A549 (cell line): ENCODE results near the gene PRRG1. TPM values are rescaled to one million over a fixed set of nuclear protein-coding genes. Genes with fewer than 3 reads are reported as not detected.
A peak's percentile ranks its signal among the peaks of the same experiment; 100 is the strongest.

Experiments used
- ATAC-seq, 2 experiments: fragments of 200-7000 bp in 1 of 2; fragments of >200 bp in 1 of 2; cut with Nextera tagmentation in 1 of 2; cut with Tn5 transposase in 1 of 2; 3 replicates each; pipeline versions ENCODE4 v1.8.0 to v1.9.1; 2018 to 2020; ENCODE audit warnings: mild to moderate bottlenecking in 1 of 2, moderate library complexity in 1 of 2
- CTCF ChIA-PET: fragments of 300-600 bp; sonication (Branson Sonifier 250); formaldehyde crosslinking; extraction: SDS; loops from one replicate; lab custom pipeline; 2021; ENCODE audit warnings: antibody characterized with exemption, inconsistent platforms; lab: Yijun Ruan, JAX
- POLR2A ChIA-PET: fragments of 350-600 bp; formaldehyde crosslinking; extraction: SDS; loops from one replicate; lab custom pipeline; 2021; ENCODE audit warnings: antibody characterized with exemption, inconsistent platforms; lab: Yijun Ruan, JAX
- DNase-seq, 2 experiments: peaks; one replicate each; pipeline versions ENCODE4 v3.0.0 to v3.0.0-alpha.2; 2011 to 2016; ENCODE audit warnings: low read depth in 1 of 2, low spot score in 1 of 2
- FAIRE-seq: peaks from 2 replicates; lab custom pipeline; 2011; peaks lifted over from hg19 to GRCh38; lab: Jason Lieb, UNC
- H3K27ac ChIP-seq, 2 experiments: fragments of >200 bp; sonication (Bioruptor Twin); formaldehyde crosslinking; 3 replicates each; pipeline ENCODE4 v1.5.1; 2016 to 2017
- H3K4me1 ChIP-seq: fragments of >200 bp; sonication (Bioruptor Twin); formaldehyde crosslinking; 3 replicates; pipeline ENCODE4 v1.6.1; 2016
- H3K4me2 ChIP-seq: fragments of >200 bp; sonication (Bioruptor Twin); formaldehyde crosslinking; 3 replicates; pipeline ENCODE4 v1.6.1; 2016
- H3K4me3 ChIP-seq: fragments of >200 bp; sonication (Bioruptor Twin); formaldehyde crosslinking; 3 replicates; pipeline ENCODE4 v1.5.1; 2016
- H3K9me3 ChIP-seq: fragments of >200 bp; sonication (Bioruptor Twin); formaldehyde crosslinking; 3 replicates; pipeline ENCODE4 v1.6.1; 2016
- BHLHE40 ChIP-seq: IDR thresholded peaks from 2 replicates; pipeline ENCODE4 v1.6.1; 2012; ENCODE audit warnings: low read depth, low read length, inconsistent platforms
- CBX2 ChIP-seq: fragments of 200-600 bp; sonication (generic); IDR thresholded peaks from 2 replicates; pipeline ENCODE4 v1.6.1; 2016; ENCODE audit warnings: low read depth, mild to moderate bottlenecking, borderline replicate concordance
- CBX8 ChIP-seq: fragments of 200-600 bp; sonication (generic); IDR thresholded peaks from 2 replicates; pipeline ENCODE4 v1.6.1; 2016
- CHD2 ChIP-seq: fragments of 150-350 bp; IDR thresholded peaks from 2 replicates; pipeline ENCODE4 v1.6.1; 2014; ENCODE audit warnings: low read length; ENCODE audit not compliant: partially characterized antibody
- EHMT2 ChIP-seq: fragments of 200-600 bp; sonication (generic); IDR thresholded peaks from 2 replicates; pipeline ENCODE4 v1.6.1; 2016; ENCODE audit warnings: antibody characterized with exemption, low read depth, mild to moderate bottlenecking, moderate library complexity
- FOXS1 ChIP-seq: fragments of 250-450 bp; sonication (Bioruptor Pico); IDR thresholded peaks from 2 replicates; pipeline ENCODE4 v1.5.0; 2020; ENCODE audit warnings: mild to moderate bottlenecking, moderate library complexity
- HOXB5 ChIP-seq: fragments of 250-450 bp; sonication (Bioruptor Pico); IDR thresholded peaks from 2 replicates; pipeline ENCODE4 v1.5.0; 2020; ENCODE audit warnings: mild to moderate bottlenecking, moderate library complexity
- JUN ChIP-seq, 2 experiments: fragments of >200 bp; sonication (Bioruptor Twin); formaldehyde crosslinking; IDR thresholded peaks; 2 replicates in 1 of 2; 3 replicates in 1 of 2; pipeline ENCODE4 v1.6.1; 2016 to 2017
- KDM1A ChIP-seq: fragments of 200-600 bp; sonication (generic); IDR thresholded peaks from 2 replicates; pipeline ENCODE4 v1.6.1; 2016; ENCODE audit warnings: low read depth, mild to moderate bottlenecking
- KDM5A ChIP-seq: fragments of 200-600 bp; sonication (generic); IDR thresholded peaks from 2 replicates; pipeline ENCODE4 v1.6.1; 2016; ENCODE audit warnings: antibody characterized with exemption, mild to moderate bottlenecking
- MAFK ChIP-seq: fragments of 450-650 bp; IDR thresholded peaks from 2 replicates; pipeline ENCODE4 v1.6.1; 2014; ENCODE audit not compliant: partially characterized antibody
- MAZ ChIP-seq: fragments of 150-350 bp; IDR thresholded peaks from 2 replicates; pipeline ENCODE4 v1.6.1; 2014; ENCODE audit warnings: antibody characterized with exemption, low read depth, low read length, borderline replicate concordance
- POLR2A ChIP-seq: IDR thresholded peaks from 2 replicates; pipeline ENCODE4 v1.6.1; 2012; ENCODE audit warnings: mild to moderate bottlenecking, low read length
- RCOR1 ChIP-seq: fragments of 150-350 bp; IDR thresholded peaks from 2 replicates; pipeline ENCODE4 v1.6.1; 2014; ENCODE audit warnings: antibody characterized with exemption, low read length, low read depth
- SMC3 ChIP-seq: fragments of >200 bp; sonication (Bioruptor Twin); formaldehyde crosslinking; IDR thresholded peaks from 3 replicates; pipeline ENCODE4 v1.6.1; 2018; ENCODE audit warnings: inconsistent platforms
- ZFP36 ChIP-seq: fragments of 450-650 bp; IDR thresholded peaks from 2 replicates; pipeline ENCODE4 v1.6.1; 2014; ENCODE audit warnings: borderline replicate concordance; ENCODE audit not compliant: partially characterized antibody
- ZNF302 ChIP-seq: fragments of 250-450 bp; sonication (Bioruptor Pico); IDR thresholded peaks from 2 replicates; pipeline ENCODE4 v1.9.0; 2021; ENCODE audit warnings: inconsistent platforms, mild to moderate bottlenecking, moderate library complexity
- ZSCAN20 ChIP-seq: fragments of 250-450 bp; sonication (Bioruptor Pico); IDR thresholded peaks from 2 replicates; pipeline ENCODE4 v1.8.0; 2022; ENCODE audit warnings: mild to moderate bottlenecking, moderate library complexity
- WGBS: methylation state at CpG from one replicate; pipeline ENCODE4 v1.1.6; 2017; ENCODE audit errors: missing lambda C conversion rate; 5-methylcytosine and 5-hydroxymethylcytosine counted together
- polyA plus RNA-seq, 4 experiments: library from polyadenylated mRNA; depleted of rRNA in 3 of 4; stranded (reverse); fragments of >200 nt; fragmentation: RNase III in 1 of 4; extraction: RNeasy Plus Mini Kit Qiagen cat#74134 plus additional on column Dnase treatment in 1 of 4; gene quantifications; 2 replicates in 3 of 4; 3 replicates in 1 of 4; pipeline ENCODE4 v1.2.3, GENCODE V29; 2011 to 2017
- TF ChIP-seq, protein P1 (sequence below): fragments of 450-650 bp; IDR thresholded peaks from 2 replicates; pipeline ENCODE4 v1.6.1; 2014; ENCODE audit warnings: antibody characterized with exemption
- TF ChIP-seq, protein P2 (sequence below): fragments of >200 bp; sonication (Bioruptor Twin); formaldehyde crosslinking; IDR thresholded peaks from 2 replicates; pipeline ENCODE4 v1.6.1; 2016
- TF ChIP-seq, protein P3 (sequence below): fragments of 250-450 bp; sonication (Bioruptor Pico); IDR thresholded peaks from 2 replicates; pipeline ENCODE4 v1.5.0; 2020; ENCODE audit warnings: low read depth, mild to moderate bottlenecking, moderate library complexity
- TF ChIP-seq, protein P4 (sequence below): IDR thresholded peaks from 2 replicates; pipeline ENCODE4 v1.6.1; 2012; ENCODE audit warnings: low read depth, borderline replicate concordance

The PRRG1 gene
- polyA plus RNA-seq, 2 of the 4 experiments (the other 2 are of a cell fraction), result 5.0 to 15.9 TPM

DNA sequence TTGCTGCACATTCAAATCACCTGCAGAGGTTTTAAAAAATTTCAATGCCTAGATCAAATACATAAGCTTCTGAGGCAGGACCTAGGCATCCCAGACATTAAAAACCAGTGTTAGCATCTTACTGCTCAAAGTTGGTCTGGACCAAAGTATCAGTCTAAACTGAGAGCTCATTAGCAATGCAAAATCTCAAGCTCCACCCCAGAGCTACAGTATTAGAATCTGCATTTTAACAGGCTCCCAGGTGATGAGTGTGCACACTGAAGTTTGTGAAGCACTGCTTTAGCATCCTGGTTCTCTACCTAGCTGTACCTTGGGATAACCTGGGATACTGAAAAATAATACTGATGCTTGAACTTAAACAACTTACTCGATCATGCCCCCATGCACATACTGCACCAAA lies 96.0 kb downstream of the PRRG1 start:
- ChIA-PET POLR2A (no interaction called here), CTCF (no interaction called here)
- H3K4me3 ChIP-seq, result no peak overlapping the region
- no peak for DNase-seq
- H3K27ac ChIP-seq, result no peak overlapping the region
- 81% methylated on average over 1 of the region's 1 CpG for WGBS
- no peak for ATAC-seq
- H3K9me3 ChIP-seq, result no peaks in the 10 kb centered on the region
- TF ChIP-seq, protein P1, sequence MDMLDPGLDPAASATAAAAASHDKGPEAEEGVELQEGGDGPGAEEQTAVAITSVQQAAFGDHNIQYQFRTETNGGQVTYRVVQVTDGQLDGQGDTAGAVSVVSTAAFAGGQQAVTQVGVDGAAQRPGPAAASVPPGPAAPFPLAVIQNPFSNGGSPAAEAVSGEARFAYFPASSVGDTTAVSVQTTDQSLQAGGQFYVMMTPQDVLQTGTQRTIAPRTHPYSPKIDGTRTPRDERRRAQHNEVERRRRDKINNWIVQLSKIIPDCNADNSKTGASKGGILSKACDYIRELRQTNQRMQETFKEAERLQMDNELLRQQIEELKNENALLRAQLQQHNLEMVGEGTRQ, result no peak
- TF ChIP-seq KDM5A (no peak), ZFP36 (no peak)
- no peaks in the 10 kb centered on the region for H3K4me1 ChIP-seq
- H3K4me2 ChIP-seq, result no peak overlapping the region
- no peak for FAIRE-seq

DNA sequence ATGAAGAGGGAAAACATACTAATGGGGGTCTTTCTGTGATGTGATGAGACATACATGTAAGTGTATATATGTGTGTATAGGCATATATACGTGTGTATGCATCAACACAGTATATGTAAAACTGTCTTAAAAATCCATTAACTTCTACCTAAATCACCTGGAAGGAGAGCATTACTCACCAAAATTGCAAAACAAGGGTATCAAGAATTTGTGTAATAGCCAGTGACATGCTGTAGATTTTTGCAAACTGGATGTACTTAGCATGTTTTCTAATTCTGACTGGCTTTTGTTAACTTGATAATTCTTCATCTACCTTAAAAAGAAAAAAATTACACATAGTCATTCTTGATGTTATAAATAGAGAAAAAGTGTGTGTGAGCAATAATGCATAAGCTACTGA lies 104.7 kb downstream of the PRRG1 start:
- DNase-seq, result no peak
- WGBS, result 90% methylated on average over 1 of the region's 1 CpG
- POLR2A ChIA-PET, result no interaction called here

DNA sequence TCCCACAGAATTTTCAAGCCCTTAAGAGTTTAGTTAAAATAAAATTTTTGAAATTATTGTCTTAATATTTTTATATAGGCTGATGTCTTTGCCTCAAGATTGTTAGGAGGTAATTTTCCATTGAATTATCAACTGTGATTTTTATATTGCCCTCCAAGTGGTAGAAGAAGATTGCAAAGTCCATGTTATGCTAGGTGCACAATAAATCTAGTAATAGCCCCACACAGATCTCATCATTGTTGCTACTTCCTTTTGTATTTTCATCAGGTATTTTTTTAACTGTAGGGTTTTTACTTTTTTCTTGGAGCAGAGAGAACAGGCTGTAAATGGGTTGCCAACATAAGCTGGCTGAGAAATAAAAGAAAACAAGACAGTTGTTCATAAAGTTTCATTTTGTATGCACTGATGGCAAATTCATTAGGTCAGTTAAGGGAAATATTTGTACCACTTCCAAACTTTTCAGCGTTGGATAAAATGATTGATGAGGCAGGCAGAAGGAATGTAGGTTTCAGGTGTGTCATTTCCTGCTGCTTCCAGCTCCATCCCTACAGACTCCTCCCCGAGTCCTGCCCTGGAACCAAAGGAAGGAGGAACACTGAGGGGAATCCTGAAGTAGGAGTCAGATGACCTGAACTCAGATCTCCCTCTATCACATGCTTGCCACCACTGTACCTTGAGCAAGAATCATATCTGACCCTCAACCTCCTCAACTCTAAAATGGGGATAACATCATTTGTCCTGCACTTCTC lies 105.5 kb downstream of the PRRG1 start:
- TF ChIP-seq, protein P2, sequence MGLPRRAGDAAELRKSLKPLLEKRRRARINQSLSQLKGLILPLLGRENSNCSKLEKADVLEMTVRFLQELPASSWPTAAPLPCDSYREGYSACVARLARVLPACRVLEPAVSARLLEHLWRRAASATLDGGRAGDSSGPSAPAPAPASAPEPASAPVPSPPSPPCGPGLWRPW, result no peak
- TF ChIP-seq CBX8 (no peak), ZNF302 (CRISPR knock-in tag) (no peak), KDM1A (no peak), BHLHE40 (no peak), CBX2 (no peak), EHMT2 (no peak), HOXB5 (CRISPR knock-in tag) (no peak), POLR2A (no peak)
- TF ChIP-seq, protein P3, sequence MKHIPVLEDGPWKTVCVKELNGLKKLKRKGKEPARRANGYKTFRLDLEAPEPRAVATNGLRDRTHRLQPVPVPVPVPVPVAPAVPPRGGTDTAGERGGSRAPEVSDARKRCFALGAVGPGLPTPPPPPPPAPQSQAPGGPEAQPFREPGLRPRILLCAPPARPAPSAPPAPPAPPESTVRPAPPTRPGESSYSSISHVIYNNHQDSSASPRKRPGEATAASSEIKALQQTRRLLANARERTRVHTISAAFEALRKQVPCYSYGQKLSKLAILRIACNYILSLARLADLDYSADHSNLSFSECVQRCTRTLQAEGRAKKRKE (CRISPR knock-in tag), result no peak
- Histone ChIP-seq H3K27ac (peak overlapping the region in 1 of 2 experiments; percentile 10; a peak in 1 of 6 replicates), H3K4me1 (peaks cover 10% of the 10 kb centered on the region), H3K4me3 (no peak overlapping the region), H3K9me3 (no peaks in the 10 kb centered on the region), H3K4me2 (peak overlapping the region; percentile 25)
- CTCF ChIA-PET, result no interaction called here
- 5% methylated on average over 2 of the region's 2 CpGs for WGBS
- DNase-seq (peak; percentile 6 to 33), FAIRE-seq (peak; percentile 93), ATAC-seq (peak; percentile 56 to 58; a peak in 4 of 6 replicates)
- POLR2A ChIA-PET, result no interaction called here

More for the DNA sequence above, 104.7 kb downstream of the PRRG1 start:
- TF ChIP-seq, protein P3 (CRISPR knock-in tag), result no peak
- TF ChIP-seq RCOR1 (no peak), CHD2 (no peak), FOXS1 (CRISPR knock-in tag) (no peak), MAZ (no peak), KDM1A (no peak), MAFK (no peak), CBX8 (no peak), JUN (IDR thresholded peaks at IDR 0.05) (no peak), ZSCAN20 (CRISPR knock-in tag) (no peak), SMC3 (no peak)
- TF ChIP-seq, protein P4, sequence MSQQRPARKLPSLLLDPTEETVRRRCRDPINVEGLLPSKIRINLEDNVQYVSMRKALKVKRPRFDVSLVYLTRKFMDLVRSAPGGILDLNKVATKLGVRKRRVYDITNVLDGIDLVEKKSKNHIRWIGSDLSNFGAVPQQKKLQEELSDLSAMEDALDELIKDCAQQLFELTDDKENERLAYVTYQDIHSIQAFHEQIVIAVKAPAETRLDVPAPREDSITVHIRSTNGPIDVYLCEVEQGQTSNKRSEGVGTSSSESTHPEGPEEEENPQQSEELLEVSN, result no peak
- peaks cover 10% of the 10 kb centered on the region for H3K4me1 ChIP-seq
- no peak overlapping the region for H3K27ac ChIP-seq
- H3K4me2 ChIP-seq, result no peak overlapping the region
- H3K4me3 ChIP-seq, result no peak overlapping the region
- CTCF ChIA-PET, result interaction anchor here (0.7 kb wide), 1 partner anchor 15 kb away, joined by 3 read pairs; no protein-coding TSS in a partner anchor
- ATAC-seq, result no peak
- FAIRE-seq, result peak; percentile 51
- H3K9me3 ChIP-seq, result no peaks in the 10 kb centered on the region
